ENCODE data around the gene TMEM135.

Gene TMEM135

DNA sequence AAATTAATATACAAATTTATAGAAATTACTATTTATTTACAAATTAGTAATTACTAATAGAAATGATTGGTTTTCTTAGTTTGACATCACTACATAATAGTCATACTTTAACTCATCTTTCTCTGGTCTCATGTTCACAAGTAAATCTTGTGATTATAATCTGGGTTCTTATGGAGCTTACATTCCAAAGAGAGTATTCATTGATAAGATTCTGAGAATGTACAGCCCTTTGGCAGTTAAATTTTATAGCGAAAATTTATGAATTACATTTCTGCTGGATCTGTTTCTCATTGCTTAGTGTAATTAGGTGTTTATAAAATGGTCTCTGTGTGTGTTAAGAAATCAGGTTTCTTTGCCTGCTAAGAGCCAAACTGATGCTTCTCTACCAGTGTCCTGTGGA lies 175.2 kb downstream of the TMEM135 start:
- ATAC-seq (no peak), DNase-seq (no peak)
- peaks cover 10% of the 10 kb centered on the region for H3K4me1 Mint-ChIP-seq
- peak overlapping the region in 1 of 2 donors; percentile 3 for H3K27ac Mint-ChIP-seq
- no peak overlapping the region for H3K4me3 Mint-ChIP-seq
- no peaks in the 10 kb centered on the region for H3K27me3 Mint-ChIP-seq
- H3K9me3 Mint-ChIP-seq: peaks cover 4 to 21% of the 10 kb centered on the region in 2 donors

DNA sequence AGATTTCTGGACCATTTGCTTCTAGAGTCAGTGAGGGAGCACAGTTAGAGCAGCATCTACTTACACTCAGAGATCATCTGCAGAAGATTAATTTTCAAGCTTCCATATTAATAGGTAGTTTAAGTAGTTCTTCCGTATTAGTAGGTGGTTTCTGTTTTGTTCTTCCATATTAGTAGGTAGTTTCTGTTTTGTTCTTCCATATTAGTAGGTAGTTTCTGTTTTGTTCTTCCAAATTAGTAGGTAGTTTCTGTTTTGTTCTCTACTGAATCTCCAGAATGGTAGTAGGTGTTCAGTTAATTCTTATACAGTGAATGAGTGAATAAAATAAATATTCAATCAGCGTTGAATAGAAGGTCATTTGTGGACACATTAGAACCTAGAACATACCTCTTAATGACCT lies 175.7 kb downstream of the TMEM135 start:
- peaks cover 4 to 15% of the 10 kb centered on the region in 2 donors for H3K9me3 Mint-ChIP-seq
- H3K27me3 Mint-ChIP-seq: no peaks in the 10 kb centered on the region
- no peak for DNase-seq
- H3K4me3 Mint-ChIP-seq: no peak overlapping the region
- peaks cover 10% of the 10 kb centered on the region for H3K4me1 Mint-ChIP-seq
- ATAC-seq: peak; percentile 49
- peak overlapping the region in 1 of 2 donors; percentile 3 for H3K27ac Mint-ChIP-seq

DNA sequence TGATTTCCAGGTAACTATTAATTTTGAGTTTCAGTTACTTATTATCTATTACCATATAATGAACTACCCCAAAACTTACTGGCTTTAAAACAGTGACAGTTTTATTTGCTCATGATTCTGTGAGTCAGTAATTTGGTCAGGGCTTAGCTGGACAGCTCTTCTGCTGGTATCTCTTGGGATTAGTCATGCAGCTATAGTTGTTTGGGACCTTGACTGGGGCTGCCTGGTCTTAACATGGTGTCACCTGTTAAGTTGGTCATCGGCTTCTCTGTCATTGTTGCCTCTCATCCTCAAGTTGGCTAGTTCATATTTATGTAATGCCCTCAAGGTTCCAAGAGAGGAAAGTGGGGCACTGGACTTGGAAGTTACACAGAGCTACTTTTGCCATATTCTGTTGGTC lies 177.5 kb downstream of the TMEM135 start:
- H3K27me3 Mint-ChIP-seq: no peaks in the 10 kb centered on the region
- ATAC-seq: no peak
- no peak overlapping the region for H3K27ac Mint-ChIP-seq
- H3K4me3 Mint-ChIP-seq: no peak overlapping the region
- no peak for DNase-seq
- peaks cover 16% of the 10 kb centered on the region for H3K4me1 Mint-ChIP-seq
- no peaks in the 10 kb centered on the region for H3K9me3 Mint-ChIP-seq

DNA sequence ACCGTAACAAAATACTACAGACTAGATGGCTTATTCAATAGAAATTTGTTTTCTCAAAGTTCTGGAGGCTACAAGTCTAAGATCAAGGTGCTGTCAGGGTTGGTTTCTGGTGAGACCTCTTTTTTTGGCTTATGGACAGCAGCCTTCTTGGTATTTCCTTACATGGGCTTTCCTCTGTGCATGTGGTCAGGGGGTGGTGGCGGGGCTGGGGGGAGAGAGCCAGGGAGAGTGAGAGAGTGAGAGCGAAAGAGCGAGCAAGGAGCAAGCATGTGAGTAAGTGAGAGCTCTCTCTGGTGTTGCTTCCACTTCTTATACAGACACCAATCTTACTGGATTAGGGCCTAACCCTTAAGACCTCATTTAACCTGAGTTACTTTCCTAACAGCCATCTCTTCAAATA lies 181.5 kb downstream of the TMEM135 start:
- DNase-seq (no peak), ATAC-seq (peak; percentile 58)
- H3K27ac Mint-ChIP-seq: no peak overlapping the region
- no peaks in the 10 kb centered on the region for H3K9me3 Mint-ChIP-seq
- no peak overlapping the region for H3K4me3 Mint-ChIP-seq
- no peaks in the 10 kb centered on the region for H3K27me3 Mint-ChIP-seq
- peaks cover 5% of the 10 kb centered on the region for H3K4me1 Mint-ChIP-seq

DNA sequence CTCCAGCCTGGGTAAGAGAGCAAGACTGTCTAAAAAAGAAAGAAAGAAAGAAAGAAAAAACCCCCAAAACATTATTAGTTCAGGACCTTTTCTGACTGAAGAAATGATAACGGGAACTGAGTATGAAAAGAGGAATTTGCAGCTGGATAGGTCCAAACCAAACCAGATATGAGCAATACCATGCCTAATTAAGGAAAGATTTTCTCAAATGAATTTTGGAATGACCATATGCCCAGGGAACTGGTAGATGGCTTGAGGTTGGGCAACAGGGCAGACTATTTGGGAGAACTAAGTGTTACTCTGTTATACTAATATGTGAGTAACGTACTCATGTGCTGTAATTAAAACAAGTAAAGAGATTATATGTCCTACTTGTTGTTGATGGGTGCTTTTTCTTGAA lies 186.1 kb downstream of the TMEM135 start:
- ATAC-seq (no peak), DNase-seq (no peak)
- H3K4me1 Mint-ChIP-seq: peaks cover 5% of the 10 kb centered on the region
- no peaks in the 10 kb centered on the region for H3K27me3 Mint-ChIP-seq
- no peak overlapping the region for H3K4me3 Mint-ChIP-seq
- no peak overlapping the region for H3K27ac Mint-ChIP-seq
- H3K9me3 Mint-ChIP-seq: peaks cover 0 to 4% of the 10 kb centered on the region in 2 donors

DNA sequence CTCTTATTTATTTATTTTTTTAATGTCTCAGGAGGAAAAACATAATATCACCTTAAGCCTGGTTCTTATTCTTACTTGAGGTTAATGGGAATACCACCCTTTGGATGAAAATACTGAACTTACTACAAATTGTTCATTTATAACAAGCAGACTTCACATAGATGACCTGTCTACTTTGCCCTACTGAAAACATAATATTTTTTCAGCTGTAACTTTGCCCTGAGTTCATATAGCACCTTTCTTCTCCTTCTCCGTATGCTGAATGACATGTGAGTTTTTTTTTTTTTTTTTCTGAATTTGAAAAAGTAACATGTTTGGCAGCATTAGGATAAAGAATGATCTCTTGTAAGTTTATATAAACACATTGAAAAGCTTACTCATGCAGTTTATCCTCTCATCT lies 186.8 kb downstream of the TMEM135 start:
- Mint-ChIP-seq H3K27me3 (no peaks in the 10 kb centered on the region), H3K4me1 (peaks cover under 1% of the 10 kb centered on the region), H3K9me3 (peaks cover 0 to 4% of the 10 kb centered on the region in 2 donors), H3K27ac (no peak overlapping the region), H3K4me3 (no peak overlapping the region)
- ATAC-seq (no peak), DNase-seq (no peak)

DNA sequence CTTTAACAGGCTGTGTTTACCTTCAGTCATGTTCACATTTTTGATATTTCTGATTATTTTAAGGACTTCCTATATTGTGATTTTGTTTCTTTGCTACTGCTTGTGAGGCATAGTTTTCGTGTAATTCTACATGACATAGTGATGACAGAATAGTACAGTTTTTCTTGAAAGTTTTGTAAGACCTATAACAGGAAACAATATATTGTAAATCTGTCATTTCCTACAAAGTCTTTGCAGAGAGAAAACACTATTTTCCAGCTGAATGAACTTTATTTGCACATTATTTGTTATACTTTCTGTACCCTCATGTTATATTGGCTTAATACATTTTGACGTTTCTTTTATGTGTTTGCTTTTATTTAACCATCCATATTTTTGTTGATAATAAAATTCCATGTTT lies 191.1 kb downstream of the TMEM135 start:
- Mint-ChIP-seq H3K27me3 (no peaks in the 10 kb centered on the region), H3K4me3 (no peak overlapping the region), H3K4me1 (no peaks in the 10 kb centered on the region), H3K27ac (no peak overlapping the region), H3K9me3 (peaks cover 27 to 34% of the 10 kb centered on the region in 2 donors)
- ATAC-seq (no peak), DNase-seq (no peak)

DNA sequence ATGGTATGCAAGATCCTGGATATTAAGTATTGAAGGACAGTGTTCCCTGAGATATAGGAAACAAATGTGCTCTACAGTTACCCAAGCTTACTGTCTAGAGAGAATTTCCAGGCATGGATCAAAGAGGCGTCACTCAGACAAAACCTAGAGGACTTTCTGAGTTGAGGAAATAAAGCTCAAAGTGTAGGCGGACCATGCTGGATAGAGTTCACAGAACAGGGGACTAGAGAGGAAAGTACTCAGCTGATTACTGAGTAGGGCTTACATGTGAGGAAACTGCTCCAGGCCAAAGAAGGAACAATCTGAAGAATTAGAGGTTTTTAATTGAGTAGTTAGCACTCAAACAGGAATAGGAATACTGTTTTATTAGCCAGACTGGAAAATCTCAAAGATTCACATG lies 193.3 kb downstream of the TMEM135 start:
- Mint-ChIP-seq H3K4me3 (no peak overlapping the region), H3K27me3 (no peaks in the 10 kb centered on the region), H3K4me1 (no peaks in the 10 kb centered on the region), H3K9me3 (peaks cover 27 to 34% of the 10 kb centered on the region in 2 donors), H3K27ac (no peak overlapping the region)
- ATAC-seq (no peak), DNase-seq (no peak)

DNA sequence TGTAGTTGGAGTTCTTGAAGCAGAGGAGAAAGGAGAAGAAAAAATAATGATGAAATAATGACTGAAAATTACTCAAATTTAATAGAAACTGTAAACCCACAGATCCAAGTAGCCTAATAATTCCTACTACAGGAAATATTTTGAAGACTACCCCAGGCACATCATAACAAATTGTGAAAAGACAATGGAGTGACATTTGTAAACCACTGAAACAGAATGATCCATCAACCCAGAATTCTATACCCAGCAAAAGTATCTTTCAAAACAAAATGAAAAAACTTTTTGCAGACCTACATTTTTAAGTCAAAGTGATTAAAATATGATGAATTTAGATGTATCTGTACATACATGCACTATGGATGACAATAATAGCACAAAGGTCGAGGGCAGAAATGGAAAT lies 194.6 kb downstream of the TMEM135 start:
- Mint-ChIP-seq H3K4me3 (no peak overlapping the region), H3K27ac (no peak overlapping the region), H3K4me1 (no peaks in the 10 kb centered on the region), H3K9me3 (peaks cover 27 to 34% of the 10 kb centered on the region in 2 donors), H3K27me3 (no peaks in the 10 kb centered on the region)
- ATAC-seq (no peak), DNase-seq (no peak)

DNA sequence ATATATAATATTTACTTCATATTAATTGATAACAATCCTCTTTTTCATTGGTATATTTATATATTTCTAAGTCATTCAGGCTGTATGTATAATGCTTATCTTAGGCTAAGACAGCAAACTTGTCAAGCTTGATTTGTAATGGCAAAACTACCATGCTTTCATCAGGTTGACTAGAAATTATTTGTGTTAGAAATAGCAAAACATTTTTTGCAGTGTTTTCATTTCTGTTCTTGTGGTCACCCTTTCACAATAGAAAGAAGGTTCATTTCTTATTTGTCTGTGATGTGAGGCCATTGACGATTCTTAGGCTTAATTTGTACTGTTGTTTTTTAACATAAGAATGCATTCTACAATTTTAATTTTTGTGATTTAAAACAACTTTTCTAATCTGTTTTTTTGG lies 197.6 kb downstream of the TMEM135 start:
- H3K27ac Mint-ChIP-seq: no peak overlapping the region
- no peak for ATAC-seq
- DNase-seq: no peak
- no peaks in the 10 kb centered on the region for H3K4me1 Mint-ChIP-seq
- H3K4me3 Mint-ChIP-seq: no peak overlapping the region
- peaks cover 25 to 27% of the 10 kb centered on the region in 2 donors for H3K9me3 Mint-ChIP-seq
- no peaks in the 10 kb centered on the region for H3K27me3 Mint-ChIP-seq

DNA sequence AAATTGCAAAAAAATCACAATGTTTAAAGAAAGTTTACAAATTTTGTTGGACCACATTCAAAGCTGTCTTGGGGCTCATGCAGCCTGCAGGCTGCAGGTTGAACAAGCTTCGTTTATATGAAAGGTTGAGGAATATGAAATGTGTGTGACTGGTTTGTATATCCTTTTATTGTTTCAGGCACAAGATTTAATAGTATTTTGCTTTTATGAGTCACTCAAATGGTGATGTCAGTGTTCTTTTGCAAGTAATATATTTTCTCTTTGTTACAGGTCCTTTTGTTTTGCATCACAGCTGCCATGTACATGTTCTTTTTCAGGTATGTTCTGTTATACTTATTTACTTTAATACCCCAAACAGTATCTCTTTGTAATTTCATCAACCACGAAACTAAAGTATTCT lies 198.6 kb downstream of the TMEM135 start:
- ATAC-seq (no peak), DNase-seq (no peak)
- Mint-ChIP-seq H3K27me3 (no peaks in the 10 kb centered on the region), H3K4me1 (no peaks in the 10 kb centered on the region), H3K9me3 (peaks cover 19% of the 10 kb centered on the region in 2 donors), H3K4me3 (no peak overlapping the region), H3K27ac (no peak overlapping the region)

DNA sequence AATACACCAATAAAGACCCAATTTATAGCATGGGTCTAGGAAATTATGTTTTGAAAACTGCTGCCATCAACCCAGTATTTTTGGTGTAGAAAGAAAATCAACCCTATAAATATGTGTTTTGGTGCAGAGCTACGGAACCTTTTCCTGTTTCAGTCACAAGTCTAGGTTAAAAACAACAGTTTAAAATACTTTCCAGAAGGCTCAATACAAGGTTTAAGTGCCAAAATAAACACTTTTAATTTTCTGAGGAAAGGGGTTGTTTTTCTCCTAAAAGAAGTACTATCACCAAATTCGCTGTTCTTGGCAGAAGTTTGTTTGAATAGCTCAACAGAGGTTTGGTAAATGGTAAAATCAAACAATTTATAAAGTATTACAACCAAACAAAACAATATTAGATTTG lies 201.3 kb downstream of the TMEM135 start:
- no peak for DNase-seq
- Mint-ChIP-seq H3K4me1 (no peaks in the 10 kb centered on the region), H3K9me3 (no peaks in the 10 kb centered on the region), H3K27ac (no peak overlapping the region), H3K27me3 (no peaks in the 10 kb centered on the region), H3K4me3 (no peak overlapping the region)
- ATAC-seq: no peak

DNA sequence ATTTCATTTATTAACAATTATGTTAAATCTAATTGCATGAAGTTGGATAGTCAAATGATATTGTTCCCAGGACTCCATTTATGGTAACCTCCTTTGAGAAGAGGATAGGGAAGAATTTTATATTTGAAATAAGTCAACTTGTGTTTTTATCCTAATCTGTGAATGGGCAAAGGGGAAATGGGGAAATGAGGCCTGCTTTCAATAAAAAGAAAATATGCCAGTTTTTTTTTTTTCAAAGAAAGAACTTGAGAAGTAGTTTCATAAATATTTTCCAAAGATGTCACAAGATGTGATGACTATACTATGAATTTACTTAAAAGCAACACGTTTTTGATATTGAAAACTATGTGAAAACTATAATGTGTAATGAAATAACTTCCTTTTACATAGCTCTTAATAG lies 201.8 kb downstream of the TMEM135 start:
- peaks cover 0 to under 1% of the 10 kb centered on the region in 2 donors for H3K9me3 Mint-ChIP-seq
- DNase-seq: no peak
- H3K4me1 Mint-ChIP-seq: no peaks in the 10 kb centered on the region
- H3K27ac Mint-ChIP-seq: no peak overlapping the region
- H3K27me3 Mint-ChIP-seq: no peaks in the 10 kb centered on the region
- H3K4me3 Mint-ChIP-seq: no peak overlapping the region
- no peak for ATAC-seq

DNA sequence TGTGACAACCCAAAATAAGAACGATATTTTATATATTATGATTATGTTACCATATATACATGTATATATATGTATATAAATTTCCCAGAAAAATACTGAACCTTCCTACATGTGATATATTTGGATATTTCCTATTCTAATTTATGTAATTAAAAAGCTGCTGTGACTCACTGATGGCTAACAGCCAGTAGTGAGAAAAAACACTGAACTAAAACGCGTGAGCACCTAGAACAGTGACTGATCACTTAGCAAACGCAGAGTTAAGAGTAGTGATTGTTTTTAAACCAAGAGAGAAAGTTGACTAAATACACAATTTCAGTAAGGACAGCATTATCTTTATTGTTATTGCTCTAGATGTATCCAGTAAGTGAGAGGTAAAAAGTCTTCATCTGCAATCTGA lies 213.8 kb downstream of the TMEM135 start:
- peaks cover 29% of the 10 kb centered on the region for H3K4me1 Mint-ChIP-seq
- no peaks in the 10 kb centered on the region for H3K27me3 Mint-ChIP-seq
- H3K4me3 Mint-ChIP-seq: peak overlapping the region in 1 of 2 donors; percentile 14
- H3K27ac Mint-ChIP-seq: peak overlapping the region; percentile 35 to 71
- no peak for ATAC-seq
- no peak for DNase-seq
- H3K9me3 Mint-ChIP-seq: peaks cover 0 to 6% of the 10 kb centered on the region in 2 donors

DNA sequence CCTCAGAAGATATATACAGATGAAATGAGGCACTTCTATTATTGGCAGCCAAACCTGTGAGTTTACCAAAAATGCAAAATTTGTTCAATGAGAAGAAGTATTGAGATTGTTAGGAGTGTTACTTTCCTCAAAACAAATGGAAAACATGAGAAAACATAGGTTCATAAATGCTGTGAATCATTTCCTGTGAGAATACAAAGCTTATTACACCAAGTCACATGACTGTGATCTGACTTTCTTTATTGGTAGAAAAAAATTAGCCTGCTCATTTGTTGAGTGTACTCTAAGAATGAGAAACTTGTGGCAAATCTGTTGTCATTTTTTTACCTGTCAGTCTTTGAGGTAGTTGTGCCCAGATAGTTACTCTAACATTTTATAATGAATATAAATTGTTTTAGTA lies 215.1 kb downstream of the TMEM135 start:
- no peak for DNase-seq
- Mint-ChIP-seq H3K27ac (peak overlapping the region in 1 of 2 donors; percentile 73), H3K9me3 (peaks cover 0 to 6% of the 10 kb centered on the region in 2 donors), H3K4me3 (no peak overlapping the region), H3K4me1 (peaks cover 28% of the 10 kb centered on the region), H3K27me3 (no peaks in the 10 kb centered on the region)
- ATAC-seq: peak; percentile 97

DNA sequence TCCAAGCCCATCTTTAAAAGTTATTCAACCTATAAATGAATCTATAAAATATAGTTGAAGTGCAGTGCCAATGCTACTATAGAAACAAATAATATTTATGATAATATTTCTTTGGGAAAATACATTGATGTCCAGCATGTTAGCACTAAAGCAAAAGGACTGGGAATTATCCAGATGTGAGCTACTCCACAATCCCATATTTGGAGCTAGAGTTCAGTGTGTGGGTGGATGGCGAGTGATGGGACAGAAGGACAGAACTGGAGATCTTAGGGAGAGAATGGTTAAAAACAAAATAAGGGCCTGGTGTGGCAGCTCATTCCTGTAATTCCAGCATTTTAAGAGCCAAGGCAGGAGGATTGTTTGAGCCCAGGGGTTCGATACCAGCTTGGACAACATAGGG lies 216.8 kb downstream of the TMEM135 start:
- Mint-ChIP-seq H3K4me1 (peaks cover 16% of the 10 kb centered on the region), H3K9me3 (peaks cover 0 to 6% of the 10 kb centered on the region in 2 donors), H3K4me3 (no peak overlapping the region), H3K27me3 (no peaks in the 10 kb centered on the region), H3K27ac (no peak overlapping the region)
- DNase-seq (no peak), ATAC-seq (no peak)

DNA sequence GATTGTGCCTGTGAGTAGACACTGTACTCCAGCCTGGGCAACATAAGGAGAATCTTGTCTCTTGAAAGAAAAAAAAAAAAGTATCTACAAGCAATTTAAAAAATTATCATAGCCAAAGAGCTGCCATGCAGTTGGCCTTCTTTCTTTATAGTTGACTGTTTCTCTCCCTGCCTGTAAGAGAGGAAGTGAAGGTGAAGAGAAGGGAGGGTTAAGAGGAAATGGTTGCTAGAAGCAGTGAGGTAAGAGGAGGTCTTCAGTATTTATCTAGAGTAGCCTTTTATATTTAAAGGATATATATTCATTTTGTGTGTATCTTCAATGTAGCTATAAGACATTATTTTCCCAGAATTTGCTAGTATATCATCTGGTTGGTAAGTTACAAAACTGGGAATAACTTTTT lies 217.9 kb downstream of the TMEM135 start:
- H3K27me3 Mint-ChIP-seq: no peaks in the 10 kb centered on the region
- H3K4me3 Mint-ChIP-seq: no peak overlapping the region
- H3K4me1 Mint-ChIP-seq: peaks cover 13% of the 10 kb centered on the region
- peaks cover 0 to 6% of the 10 kb centered on the region in 2 donors for H3K9me3 Mint-ChIP-seq
- no peak overlapping the region for H3K27ac Mint-ChIP-seq
- DNase-seq (no peak), ATAC-seq (no peak)

Data from stimulated activated naive CD8-positive, alpha-beta T cell treated with anti-CD3 and anti-CD28 coated beads, Interleukin-15, amount 100 ng/mL, for 72 hours (primary cell).